ENCODE measurements around the gene ANK2.

The ANK2 gene

GRCh38 chr4:113270520-113271319 lies 221.3 kb downstream of the ANK2 start:
- Mint-ChIP-seq H3K27me3 (ENCODE audit: low read depth) (peaks cover 7% of the 10 kb centered on the region), H3K4me3 (no peak overlapping the region), H3K36me3 (ENCODE audit: low read depth) (no peaks in the 10 kb centered on the region), H3K4me1 (ENCODE audit: low read depth) (no peaks in the 10 kb centered on the region), H3K9me3 (no peaks in the 10 kb centered on the region), H3K27ac (no peak overlapping the region)

GRCh38 chr4:113272523-113272922 lies 223.1 kb downstream of the ANK2 start:
- Mint-ChIP-seq H3K36me3 (ENCODE audit: low read depth) (no peaks in the 10 kb centered on the region), H3K4me1 (ENCODE audit: low read depth) (no peaks in the 10 kb centered on the region), H3K9me3 (no peaks in the 10 kb centered on the region), H3K27ac (no peak overlapping the region), H3K4me3 (no peak overlapping the region), H3K27me3 (ENCODE audit: low read depth) (peaks cover 11% of the 10 kb centered on the region)

- no peak overlapping the region for H3K27ac Mint-ChIP-seq
- H3K4me1 Mint-ChIP-seq (ENCODE audit: low read depth), result no peaks in the 10 kb centered on the region
Measured at GRCh38 chr4:113273721-113274220, 224.3 kb downstream of the ANK2 start.

GRCh38 chr4:113276464-113277170 lies 227.2 kb downstream of the ANK2 start:
- H3K27me3 Mint-ChIP-seq (ENCODE audit: low read depth), result peaks cover 19% of the 10 kb centered on the region
- no peaks in the 10 kb centered on the region for H3K9me3 Mint-ChIP-seq
- no peak overlapping the region for H3K27ac Mint-ChIP-seq
- no peaks in the 10 kb centered on the region for H3K36me3 Mint-ChIP-seq (ENCODE audit: low read depth)
- no peaks in the 10 kb centered on the region for H3K4me1 Mint-ChIP-seq (ENCODE audit: low read depth)
- H3K4me3 Mint-ChIP-seq, result no peak overlapping the region

More at GRCh38 chr4:113273721-113274220, 224.3 kb downstream of the ANK2 start:
- peaks cover 14% of the 10 kb centered on the region for H3K27me3 Mint-ChIP-seq (ENCODE audit: low read depth)
- no peaks in the 10 kb centered on the region for H3K9me3 Mint-ChIP-seq
- no peak overlapping the region for H3K4me3 Mint-ChIP-seq
- H3K36me3 Mint-ChIP-seq (ENCODE audit: low read depth), result no peaks in the 10 kb centered on the region

- H3K27ac Mint-ChIP-seq, result no peak overlapping the region
- no peaks in the 10 kb centered on the region for H3K36me3 Mint-ChIP-seq (ENCODE audit: low read depth)
- H3K27me3 Mint-ChIP-seq (ENCODE audit: low read depth), result peaks cover 12% of the 10 kb centered on the region
- no peaks in the 10 kb centered on the region for H3K4me1 Mint-ChIP-seq (ENCODE audit: low read depth)
- no peak overlapping the region for H3K4me3 Mint-ChIP-seq
- no peaks in the 10 kb centered on the region for H3K9me3 Mint-ChIP-seq
Measured at GRCh38 chr4:113278324-113278934, 229.0 kb downstream of the ANK2 start.

GRCh38 chr4:113285501-113285900 lies 236.0 kb downstream of the ANK2 start:
- H3K4me1 Mint-ChIP-seq (ENCODE audit: low read depth), result no peaks in the 10 kb centered on the region
- H3K27me3 Mint-ChIP-seq (ENCODE audit: low read depth), result peaks cover 4% of the 10 kb centered on the region

GRCh38 chr4:113288257-113288656 lies 238.8 kb downstream of the ANK2 start:
- H3K4me3 Mint-ChIP-seq, result no peak overlapping the region
- no peaks in the 10 kb centered on the region for H3K9me3 Mint-ChIP-seq
- no peak overlapping the region for H3K27ac Mint-ChIP-seq
- peaks cover 4% of the 10 kb centered on the region for H3K27me3 Mint-ChIP-seq (ENCODE audit: low read depth)
- no peaks in the 10 kb centered on the region for H3K36me3 Mint-ChIP-seq (ENCODE audit: low read depth)
- H3K4me1 Mint-ChIP-seq (ENCODE audit: low read depth), result no peaks in the 10 kb centered on the region

More at GRCh38 chr4:113285501-113285900, 236.0 kb downstream of the ANK2 start:
- no peaks in the 10 kb centered on the region for H3K9me3 Mint-ChIP-seq
- H3K4me3 Mint-ChIP-seq, result no peak overlapping the region
- no peaks in the 10 kb centered on the region for H3K36me3 Mint-ChIP-seq (ENCODE audit: low read depth)
- H3K27ac Mint-ChIP-seq, result no peak overlapping the region

- H3K27me3 Mint-ChIP-seq (ENCODE audit: low read depth), result peaks cover 4% of the 10 kb centered on the region
- H3K36me3 Mint-ChIP-seq (ENCODE audit: low read depth), result no peaks in the 10 kb centered on the region
- no peak overlapping the region for H3K4me3 Mint-ChIP-seq
- no peaks in the 10 kb centered on the region for H3K9me3 Mint-ChIP-seq
- no peak overlapping the region for H3K27ac Mint-ChIP-seq
- H3K4me1 Mint-ChIP-seq (ENCODE audit: low read depth), result no peaks in the 10 kb centered on the region
Measured at GRCh38 chr4:113288696-113289095, 239.2 kb downstream of the ANK2 start.

GRCh38 chr4:113289766-113290165 lies 240.3 kb downstream of the ANK2 start:
- H3K27ac Mint-ChIP-seq, result no peak overlapping the region
- H3K27me3 Mint-ChIP-seq (ENCODE audit: low read depth), result peaks cover 4% of the 10 kb centered on the region
- no peaks in the 10 kb centered on the region for H3K36me3 Mint-ChIP-seq (ENCODE audit: low read depth)
- no peak overlapping the region for H3K4me3 Mint-ChIP-seq
- H3K4me1 Mint-ChIP-seq (ENCODE audit: low read depth), result no peaks in the 10 kb centered on the region
- H3K9me3 Mint-ChIP-seq, result no peaks in the 10 kb centered on the region

GRCh38 chr4:113290666-113291065 lies 241.2 kb downstream of the ANK2 start:
- no peak overlapping the region for H3K4me3 Mint-ChIP-seq
- H3K36me3 Mint-ChIP-seq (ENCODE audit: low read depth), result no peaks in the 10 kb centered on the region
- H3K4me1 Mint-ChIP-seq (ENCODE audit: low read depth), result no peaks in the 10 kb centered on the region
- H3K9me3 Mint-ChIP-seq, result no peaks in the 10 kb centered on the region
- peaks cover 6% of the 10 kb centered on the region for H3K27me3 Mint-ChIP-seq (ENCODE audit: low read depth)
- no peak overlapping the region for H3K27ac Mint-ChIP-seq

- H3K27me3 Mint-ChIP-seq (ENCODE audit: low read depth), result peaks cover 8% of the 10 kb centered on the region
Measured at GRCh38 chr4:113292371-113293042, 243.1 kb downstream of the ANK2 start.

GRCh38 chr4:113293043-113293560 lies 243.6 kb downstream of the ANK2 start:
- Mint-ChIP-seq H3K36me3 (ENCODE audit: low read depth) (no peaks in the 10 kb centered on the region), H3K4me3 (no peak overlapping the region), H3K27me3 (ENCODE audit: low read depth) (peaks cover 8% of the 10 kb centered on the region), H3K27ac (no peak overlapping the region), H3K9me3 (no peaks in the 10 kb centered on the region), H3K4me1 (ENCODE audit: low read depth) (no peaks in the 10 kb centered on the region)

More at GRCh38 chr4:113292371-113293042, 243.1 kb downstream of the ANK2 start:
- Mint-ChIP-seq H3K27ac (no peak overlapping the region), H3K4me1 (ENCODE audit: low read depth) (no peaks in the 10 kb centered on the region), H3K36me3 (ENCODE audit: low read depth) (no peaks in the 10 kb centered on the region), H3K4me3 (no peak overlapping the region), H3K9me3 (no peaks in the 10 kb centered on the region)

GRCh38 chr4:113293674-113294073 lies 244.2 kb downstream of the ANK2 start:
- H3K36me3 Mint-ChIP-seq (ENCODE audit: low read depth), result no peaks in the 10 kb centered on the region
- H3K4me1 Mint-ChIP-seq (ENCODE audit: low read depth), result no peaks in the 10 kb centered on the region
- H3K27me3 Mint-ChIP-seq (ENCODE audit: low read depth), result peaks cover 8% of the 10 kb centered on the region
- H3K4me3 Mint-ChIP-seq, result no peak overlapping the region
- no peaks in the 10 kb centered on the region for H3K9me3 Mint-ChIP-seq
- H3K27ac Mint-ChIP-seq, result no peak overlapping the region

- H3K27me3 Mint-ChIP-seq (ENCODE audit: low read depth), result peaks cover 8% of the 10 kb centered on the region
- H3K4me1 Mint-ChIP-seq (ENCODE audit: low read depth), result no peaks in the 10 kb centered on the region
- no peaks in the 10 kb centered on the region for H3K9me3 Mint-ChIP-seq
- no peak overlapping the region for H3K4me3 Mint-ChIP-seq
- no peak overlapping the region for H3K27ac Mint-ChIP-seq
- no peaks in the 10 kb centered on the region for H3K36me3 Mint-ChIP-seq (ENCODE audit: low read depth)
Measured at GRCh38 chr4:113294908-113295307, 245.5 kb downstream of the ANK2 start.
